Activated gamma-delta T cell treated with Interleukin-2 at 50 U/mL for 16 hours (primary cell): ENCODE data around the gene STX8.
"Not testable (repeated sequence)": the region's sequence is repeated elsewhere in the genome, so short reads cannot be mapped to it uniquely, and the experiment has no call there.

ENCODE experiments used
- DNase-seq: peaks from one replicate; pipeline ENCODE4 v3.0.0-alpha.2; 2020

STX8 gene

DNA sequence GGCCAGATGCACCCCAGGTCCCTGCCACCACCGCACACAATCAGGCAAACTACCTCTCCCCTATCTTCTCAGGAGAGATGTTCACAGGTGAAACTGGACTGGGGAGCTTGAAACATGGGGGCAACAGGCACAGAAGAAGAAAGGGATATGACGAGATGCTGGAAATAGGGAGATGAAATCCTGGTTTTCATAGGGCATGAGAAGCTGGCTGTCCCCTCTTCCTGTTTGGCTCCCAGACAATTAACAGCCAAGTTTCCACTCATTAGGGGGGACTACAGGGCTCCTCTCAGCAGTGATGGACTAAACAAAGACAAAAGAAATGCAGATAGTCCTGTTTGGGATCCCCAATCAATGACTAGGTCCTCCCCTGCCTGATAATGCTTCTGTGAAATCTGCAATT, 288.3 kb downstream of the STX8 start:
- DNase-seq, result no peak

DNA sequence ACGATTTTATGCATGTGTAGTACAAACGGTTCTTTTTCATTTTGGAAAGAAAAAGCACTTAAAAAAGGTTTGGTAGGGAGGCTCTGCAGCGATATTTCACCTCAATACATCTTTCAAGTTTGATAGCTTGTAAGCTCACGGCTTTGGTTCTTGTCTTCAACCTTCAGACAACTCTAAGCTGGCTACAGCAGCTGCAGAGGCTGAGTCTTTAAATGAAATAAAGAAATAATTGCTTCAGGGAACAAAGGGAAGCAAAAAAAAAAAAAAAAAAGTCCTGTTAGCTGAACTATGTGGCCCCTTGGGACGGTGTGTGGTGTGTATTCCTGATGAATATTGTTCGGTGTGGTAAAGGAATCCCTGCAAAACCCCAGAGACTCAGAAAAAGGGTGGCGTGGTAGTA, 289.2 kb downstream of the STX8 start:
- no peak for DNase-seq

DNA sequence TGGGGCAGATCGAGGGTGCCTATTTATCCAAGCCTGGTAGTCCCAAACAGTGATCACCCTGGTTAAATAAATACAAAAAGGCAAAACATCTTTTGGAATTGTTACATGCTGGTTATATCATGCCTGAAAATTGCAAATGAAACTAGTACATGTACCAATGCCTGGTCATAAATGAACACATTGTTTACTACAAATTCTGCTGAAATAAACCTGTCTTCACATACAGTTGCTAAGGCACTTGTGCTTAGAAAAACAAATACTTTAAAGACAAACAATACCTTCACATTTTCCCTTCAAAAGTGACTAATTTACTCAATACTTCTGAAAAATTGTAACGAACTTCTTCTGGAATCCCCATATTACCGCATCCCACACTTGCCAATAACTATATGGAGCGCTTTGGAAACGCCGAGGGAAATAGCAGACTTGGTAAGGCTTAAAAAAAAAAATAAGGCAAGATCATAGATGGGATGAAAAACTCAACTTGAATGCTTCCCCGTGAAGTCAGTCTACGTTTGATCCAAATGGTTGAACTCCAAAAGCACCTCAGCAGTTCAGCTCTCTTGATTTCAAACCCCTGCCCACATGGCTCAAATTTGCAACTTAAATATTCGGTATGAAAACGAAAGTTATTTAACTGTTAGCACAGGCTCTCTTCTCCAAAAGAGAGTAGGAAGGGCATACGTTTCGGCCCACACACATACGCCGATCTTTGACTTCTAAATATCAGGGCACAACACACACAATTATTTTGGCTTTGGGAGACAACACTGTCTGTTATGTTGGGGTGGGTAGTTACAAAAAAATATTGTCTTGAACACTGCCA, 289.8 kb downstream of the STX8 start:
- no peak for DNase-seq

DNA sequence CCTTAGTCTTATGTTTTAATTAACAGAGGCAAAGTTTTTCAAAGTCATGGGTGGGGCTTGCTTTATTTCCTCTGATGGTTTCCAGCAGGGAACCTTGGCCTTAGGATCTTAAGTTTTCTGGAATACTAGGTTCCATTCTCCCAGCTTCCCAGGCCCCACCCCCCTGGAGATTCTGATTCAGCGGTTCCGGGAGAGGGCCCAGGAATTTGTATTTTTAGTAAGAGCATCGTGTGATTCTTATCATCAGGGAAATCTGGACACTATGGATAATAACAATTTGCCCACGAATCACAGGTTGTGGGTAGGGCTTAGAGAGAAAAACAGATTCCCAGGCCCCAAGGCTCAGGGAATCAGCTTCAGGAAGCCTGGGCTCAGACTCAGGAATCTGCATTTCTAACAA, 290.7 kb downstream of the STX8 start:
- DNase-seq, result no peak

DNA sequence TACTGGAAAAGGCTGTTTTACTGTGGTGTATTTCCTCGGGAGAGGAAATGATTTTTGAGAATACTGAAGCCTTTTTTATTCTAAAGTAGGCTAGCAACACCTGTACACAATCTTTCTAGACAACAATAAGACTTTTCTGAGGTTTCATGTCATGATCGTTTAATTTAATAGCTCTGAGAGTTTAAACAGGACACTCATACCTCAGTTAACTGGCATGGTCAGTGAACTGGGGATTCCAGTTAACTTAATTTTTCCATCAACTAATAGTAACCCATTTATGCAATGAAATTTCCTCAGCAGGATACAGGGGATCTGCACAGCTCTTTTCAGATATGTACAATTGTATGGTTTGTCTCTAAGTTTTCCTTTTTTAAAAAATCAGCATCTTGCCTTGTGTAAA, 291.7 kb downstream of the STX8 start:
- DNase-seq, result no peak

DNA sequence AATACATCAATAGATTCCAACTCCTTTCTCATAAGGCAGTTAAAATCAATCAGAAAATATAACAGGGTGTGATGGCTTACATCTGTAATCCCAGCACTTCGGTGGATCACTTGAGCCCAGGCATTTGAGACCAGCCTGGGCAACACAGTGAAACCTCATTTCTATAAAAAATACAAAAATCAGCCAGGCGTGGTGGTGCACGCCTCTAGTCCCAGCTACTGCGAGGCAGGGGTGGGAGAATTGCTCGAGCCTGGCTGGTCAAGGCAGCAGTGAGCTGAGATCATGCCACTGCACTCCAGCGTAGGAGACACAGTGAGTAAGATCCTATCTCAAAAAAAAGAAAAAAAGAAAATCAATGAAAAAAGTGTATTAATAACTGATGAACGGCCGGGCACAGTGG, 295.7 kb downstream of the STX8 start:
- no peak for DNase-seq

DNA sequence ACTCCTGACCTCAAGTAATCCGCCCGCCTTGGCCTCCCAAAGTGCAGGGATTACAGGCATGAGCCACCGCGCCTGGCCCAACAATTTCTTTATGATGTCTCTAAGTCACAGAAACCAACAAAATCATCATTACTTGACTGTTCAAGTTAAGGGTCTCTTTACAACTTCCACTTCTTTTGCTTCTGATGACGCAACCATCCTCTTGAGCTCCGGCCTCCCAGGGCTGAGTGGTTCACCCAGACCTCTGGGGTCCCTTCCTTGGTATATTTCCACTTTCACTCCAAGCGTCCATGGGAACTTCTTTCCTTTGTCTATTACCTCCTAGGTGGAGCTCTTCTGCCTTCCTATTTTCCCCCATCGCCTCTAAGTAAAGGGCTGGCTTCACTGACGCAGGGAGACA, 300.6 kb downstream of the STX8 start:
- no peak for DNase-seq

DNA sequence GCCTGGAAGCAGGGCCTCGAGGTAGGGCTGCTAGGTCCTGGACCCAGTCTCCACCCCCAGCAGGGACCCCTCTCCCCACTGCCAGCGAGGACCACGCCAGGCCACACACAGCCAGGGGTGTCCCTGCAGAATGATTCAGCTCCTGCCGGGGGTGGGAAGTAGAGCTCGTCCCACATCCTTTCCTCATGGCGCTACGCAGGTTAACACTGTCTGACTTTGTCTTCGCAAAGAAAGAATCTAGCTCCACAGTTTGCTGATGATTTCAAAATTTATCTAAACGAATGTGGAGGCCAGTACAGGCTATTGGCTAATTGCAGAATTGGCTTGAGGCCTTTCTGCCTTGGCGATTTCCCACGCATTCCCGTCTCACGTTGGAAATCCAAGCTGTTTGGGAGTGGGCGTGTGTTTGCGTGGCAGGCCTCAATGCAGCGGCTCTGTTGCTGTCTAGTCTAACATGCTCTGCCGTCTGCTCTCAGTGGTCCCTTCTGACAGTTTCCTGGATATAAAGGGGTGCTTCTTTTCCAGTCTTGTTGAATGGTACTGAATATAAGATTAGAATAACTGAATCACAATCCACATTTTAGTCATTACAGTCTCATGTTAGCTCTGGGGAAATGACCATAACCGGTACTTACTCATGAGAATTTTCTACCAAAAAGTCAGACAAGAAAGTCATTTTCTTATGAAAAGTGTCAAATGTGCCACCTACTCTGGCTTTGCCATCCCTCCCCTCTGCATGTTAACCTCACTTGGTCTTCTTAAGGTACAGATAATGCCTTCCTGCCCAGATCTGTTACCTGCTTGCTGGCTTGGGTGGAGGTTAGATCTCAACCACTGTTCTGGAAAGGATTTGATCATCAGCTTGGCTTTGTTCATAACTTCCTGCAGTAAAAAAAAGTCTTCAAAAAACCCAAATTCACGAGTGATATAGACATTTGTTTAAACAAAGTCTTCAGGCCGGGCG, 301.9 kb downstream of the STX8 start:
- DNase-seq, result no peak

DNA sequence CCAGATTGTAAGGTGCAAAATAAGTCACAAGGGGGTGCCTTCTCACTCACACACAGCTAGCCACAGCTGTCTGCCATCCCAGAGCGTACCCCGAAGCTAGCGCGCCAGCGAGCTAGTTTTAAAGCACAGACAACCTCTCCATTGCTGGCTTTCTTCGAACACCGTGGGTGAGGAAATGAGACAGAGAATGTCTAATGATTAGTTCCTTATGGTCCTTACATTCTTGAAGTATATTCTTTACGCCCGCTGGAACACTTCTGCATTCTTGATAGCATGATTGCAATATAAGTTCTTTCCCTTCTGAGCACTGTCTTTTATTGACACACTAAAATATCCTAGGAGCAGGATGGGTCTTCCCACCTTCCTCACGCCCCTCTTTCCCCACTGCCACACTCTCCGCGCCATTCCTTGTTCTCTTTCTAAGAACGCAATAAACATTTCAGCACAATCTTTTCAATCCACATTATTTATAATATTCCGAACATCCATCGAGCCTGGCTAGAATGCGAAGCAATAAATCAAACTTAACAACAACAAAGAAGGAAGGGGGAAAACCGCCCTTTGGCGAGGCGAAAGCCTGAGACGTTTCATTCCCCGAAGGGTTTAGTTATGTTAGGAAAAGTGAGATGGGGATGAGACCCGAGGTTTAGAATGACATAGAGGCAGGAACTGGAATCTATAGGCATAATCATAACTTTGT, 303.0 kb downstream of the STX8 start:
- DNase-seq, result no peak

DNA sequence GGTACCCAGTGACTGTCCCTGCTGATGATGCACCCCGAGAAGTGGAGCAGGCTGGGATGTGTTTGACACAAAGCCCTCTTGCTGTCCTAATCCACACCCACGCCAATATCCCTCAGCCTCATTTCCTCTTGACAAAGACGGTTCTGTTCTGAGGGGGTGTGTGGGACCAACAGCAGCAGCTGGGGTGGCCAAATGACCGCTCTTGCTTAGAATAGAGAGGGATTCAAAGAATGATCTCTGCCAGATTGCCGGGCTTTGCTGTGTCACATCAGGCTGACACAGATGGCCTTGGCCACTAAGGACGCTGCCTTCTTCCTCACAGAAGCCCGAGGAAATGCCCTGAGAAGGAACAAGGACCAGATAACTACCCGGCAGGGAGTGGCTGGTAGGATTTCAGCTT, 303.6 kb downstream of the STX8 start:
- no peak for DNase-seq

DNA sequence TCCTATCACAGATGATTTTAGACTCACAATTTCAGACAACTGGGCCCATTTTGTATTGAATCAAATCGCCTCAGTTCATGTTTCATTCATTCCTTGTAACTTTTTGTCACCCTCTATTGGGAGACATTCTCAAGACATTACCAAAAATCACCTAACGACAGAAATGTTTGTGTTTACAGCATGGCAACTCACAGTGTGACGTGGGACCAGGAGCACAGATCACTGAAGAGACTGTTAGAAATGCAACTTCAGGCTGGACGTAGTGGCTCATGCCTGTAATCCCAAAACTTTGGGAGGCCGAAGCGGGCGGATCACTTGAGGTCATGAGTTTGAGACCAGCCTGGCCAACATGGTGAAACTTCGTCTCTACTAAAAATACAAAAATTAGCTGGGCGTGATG, 304.7 kb downstream of the STX8 start:
- DNase-seq, result no peak

DNA sequence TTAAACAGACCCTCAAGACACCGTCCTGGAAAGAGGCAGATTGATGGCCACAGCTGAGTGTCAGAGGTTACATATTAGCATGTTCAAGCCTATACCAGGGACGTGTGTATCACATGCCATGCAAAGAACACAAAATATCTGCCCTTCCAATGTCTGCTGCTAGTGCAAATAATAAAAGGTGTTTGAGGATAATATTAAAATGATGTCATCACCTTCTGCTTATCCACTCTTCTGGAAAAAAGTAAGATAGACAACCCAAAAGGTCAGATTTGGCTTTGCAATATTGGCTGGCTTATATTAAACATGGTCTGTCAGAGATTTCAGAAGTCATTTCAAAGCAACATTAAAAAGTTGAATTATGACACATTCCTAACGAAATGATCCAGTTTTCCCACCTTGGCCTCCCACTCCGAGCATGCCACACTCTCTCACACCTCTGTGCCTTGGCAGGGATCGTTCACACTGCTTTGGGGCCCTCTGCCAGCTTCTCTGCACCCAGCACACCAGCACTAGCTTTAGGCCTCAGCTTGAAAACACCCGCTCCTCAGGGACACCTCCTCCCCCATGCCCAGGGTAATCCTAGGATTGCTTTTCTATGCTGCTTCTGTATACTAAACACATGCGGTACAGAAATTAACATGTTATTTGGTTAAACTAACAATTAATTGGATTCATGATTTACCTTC, 306.1 kb downstream of the STX8 start:
- DNase-seq, result no peak

DNA sequence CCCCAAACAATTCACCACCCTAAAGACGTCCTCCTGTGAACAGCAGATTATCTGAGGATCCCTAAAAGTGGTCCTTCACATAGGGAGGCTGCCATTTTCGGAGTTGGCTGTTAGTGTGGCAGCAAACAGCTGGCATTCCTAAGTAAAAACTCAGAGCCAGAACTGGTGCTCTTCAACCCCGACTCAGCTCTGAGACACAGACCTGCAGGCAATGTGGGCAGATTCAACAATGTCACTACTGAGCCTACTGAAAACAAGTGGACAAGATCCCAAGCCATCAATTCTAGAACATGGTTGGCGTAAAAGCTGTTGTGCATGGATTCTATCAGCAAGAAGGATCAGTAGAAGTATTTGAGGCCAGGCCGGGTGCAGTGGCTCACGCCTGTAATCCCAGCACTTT, 307.1 kb downstream of the STX8 start:
- DNase-seq, result no peak

DNA sequence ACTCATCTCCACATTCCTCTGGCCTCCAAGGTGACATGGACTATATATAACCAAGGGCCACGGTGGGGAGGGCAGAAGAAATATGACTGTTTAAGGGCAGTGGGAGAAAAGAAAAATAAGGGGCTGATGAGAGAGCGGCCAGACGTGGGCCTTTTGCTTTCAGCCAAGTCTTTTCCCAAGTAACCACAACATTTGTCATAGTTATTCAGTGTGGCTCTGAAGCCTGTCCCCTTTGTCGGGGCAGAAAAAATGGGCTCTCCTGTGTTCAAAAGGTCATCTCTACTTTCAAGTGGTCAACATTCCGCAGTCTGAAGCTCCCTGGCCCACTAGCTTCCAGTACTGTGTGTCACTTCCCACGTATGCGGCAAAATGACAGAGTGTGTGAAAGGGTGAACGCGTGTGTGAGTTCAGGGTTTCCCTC, 308.9 kb downstream of the STX8 start:
- DNase-seq, result no peak

DNA sequence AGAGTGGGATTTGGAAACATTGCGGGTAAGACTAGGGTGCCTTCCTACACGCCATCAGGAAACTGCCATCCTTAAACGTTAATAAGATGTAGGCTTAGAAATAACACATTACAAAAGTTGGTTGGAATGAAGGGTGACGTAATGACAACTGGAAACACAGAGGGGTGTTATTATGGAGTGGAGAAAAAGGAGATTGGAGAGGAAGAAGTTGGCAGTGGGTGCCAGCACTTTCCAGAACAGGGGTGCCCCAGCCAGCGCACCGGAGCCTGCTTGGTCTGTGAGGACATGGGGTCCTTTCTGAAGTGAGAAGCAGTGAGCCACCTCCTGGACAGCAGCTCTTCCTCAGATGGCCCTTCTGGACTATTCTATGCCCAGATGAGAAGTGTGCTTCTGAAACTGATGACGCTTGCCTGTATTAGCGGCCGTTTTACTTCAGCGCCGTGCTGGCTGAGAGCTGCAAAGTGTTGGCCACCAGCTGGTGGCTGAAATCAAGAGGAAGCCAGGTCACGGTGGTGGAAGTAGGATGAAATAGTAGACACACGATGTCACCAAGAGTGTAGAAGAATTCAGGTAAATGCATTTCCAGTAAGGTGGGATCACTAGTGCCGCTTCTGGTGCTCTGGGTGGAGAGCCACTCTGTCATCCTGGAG, 309.5 kb downstream of the STX8 start:
- DNase-seq, result no peak

DNA sequence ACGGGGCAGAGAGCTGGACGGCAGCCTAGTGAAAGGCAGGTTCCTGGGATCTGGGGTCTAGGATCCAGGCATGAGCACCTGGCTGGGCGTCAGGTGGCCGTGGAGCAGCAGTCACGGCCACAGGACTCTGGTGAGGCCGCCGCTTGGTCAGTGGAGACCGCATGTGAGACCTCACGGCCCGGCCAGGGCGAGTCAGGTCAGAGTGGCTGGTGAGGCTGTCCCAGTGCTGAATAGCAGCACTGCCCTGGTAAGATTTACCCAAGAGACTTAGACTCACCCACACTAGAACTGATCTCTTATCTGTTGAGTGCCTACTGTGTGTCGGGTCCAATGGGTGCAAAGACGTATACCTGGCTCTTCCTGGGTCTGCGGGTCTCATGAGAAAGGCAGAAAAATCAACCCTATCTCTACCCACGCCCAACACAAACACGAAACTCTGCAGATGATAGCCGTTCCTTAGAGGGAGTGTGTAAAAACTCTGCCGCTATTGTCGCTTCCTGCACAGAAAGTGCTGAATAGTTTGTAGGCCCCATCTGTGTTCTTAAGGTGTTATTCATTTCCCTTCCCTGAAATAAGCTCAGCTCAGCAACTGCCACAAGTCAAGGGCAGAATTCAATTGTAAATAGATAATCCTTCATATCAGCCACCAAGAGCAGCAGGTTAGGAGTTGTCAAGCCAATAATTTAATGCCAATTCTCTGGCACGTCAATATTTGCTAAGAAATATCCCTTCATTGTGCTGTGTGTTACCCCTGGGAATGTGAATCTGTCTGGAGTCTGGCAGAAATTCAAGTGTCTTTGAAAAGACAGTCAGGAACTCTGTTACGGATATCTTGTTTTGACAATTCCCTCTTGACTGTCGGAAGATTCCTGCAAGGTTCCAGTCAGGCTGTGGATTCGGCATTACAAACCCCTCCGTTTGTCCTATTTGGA, 314.3 kb downstream of the STX8 start:
- DNase-seq, result no peak

DNA sequence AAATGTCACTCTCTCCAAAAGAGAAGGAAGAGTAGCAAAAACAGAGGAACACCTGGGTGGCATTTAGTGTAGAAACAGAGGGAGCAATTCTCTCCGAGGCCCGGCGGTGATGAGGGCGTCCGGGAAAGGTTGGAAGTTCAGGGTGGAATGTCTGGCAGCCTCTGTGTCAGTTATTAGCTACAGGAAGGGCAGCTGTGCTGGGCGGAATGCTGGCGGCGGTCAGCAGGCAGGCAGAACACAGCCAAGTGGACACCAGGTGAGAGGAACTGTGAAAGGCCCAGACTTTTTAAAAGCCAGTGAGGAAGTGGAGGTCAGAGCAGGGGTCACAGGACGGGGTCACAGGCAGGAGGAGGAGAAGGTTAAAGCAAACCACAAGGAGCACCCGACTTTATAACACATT, 316.2 kb downstream of the STX8 start:
- DNase-seq, result no peak

DNA sequence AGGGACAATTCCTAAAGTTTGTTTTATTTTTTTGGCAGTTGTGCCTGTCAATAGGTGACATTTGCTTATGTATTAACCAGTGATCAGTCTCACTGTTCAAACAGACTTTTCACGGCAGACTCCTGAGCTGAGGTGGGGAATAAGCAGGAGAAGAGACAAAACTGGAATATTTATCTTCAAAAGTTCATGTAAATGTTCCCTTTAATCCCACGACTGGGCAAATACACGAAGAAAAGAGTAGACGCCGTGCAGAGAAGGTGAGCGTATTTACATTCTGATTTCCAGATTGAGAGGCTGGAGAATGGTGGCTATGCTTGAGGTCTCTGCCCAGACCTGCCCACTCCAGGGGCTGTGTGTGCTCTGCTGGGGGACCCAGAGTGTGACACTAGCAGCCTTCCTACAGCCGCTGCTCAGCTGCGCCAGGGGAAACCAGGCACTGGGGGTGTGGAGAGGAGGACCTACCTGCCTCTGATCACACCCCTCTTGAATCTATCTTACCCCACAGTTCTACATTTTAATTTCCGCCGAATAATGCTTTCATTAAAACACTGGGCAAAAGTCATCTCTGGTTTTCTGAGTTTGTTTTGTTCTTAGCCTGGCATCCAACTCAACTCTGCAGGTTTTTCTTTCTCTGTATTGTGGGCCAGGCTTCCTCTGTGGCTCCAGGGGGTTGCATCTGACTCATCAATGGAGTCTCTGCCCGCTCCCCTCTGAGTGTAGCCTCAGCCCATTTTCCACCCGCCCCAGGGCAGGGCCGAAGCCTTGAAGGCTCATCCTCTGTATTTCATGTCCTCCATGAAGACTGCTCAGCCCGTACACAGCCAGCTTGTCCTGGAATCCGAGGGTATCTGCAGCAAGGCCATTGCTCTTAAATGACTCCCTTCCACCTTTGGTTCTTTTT, 317.3 kb downstream of the STX8 start:
- DNase-seq, result no peak

DNA sequence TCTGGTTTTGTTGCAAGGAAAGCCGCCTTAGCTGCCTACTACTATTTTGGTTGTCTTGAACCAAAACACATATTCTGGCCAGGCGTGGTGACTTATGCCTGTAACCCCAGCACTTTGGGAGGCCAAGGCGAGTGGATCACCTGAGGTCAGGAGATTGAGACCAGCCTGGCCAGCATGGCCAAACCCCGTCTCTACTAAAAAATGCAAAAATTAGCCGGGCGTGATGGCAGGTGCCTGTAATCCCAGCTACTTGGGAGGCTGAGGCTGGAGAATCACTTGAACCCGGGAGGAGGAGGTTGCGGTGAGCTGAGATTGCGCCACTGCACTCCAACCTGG, 318.0 kb downstream of the STX8 start:
- DNase-seq, result not testable (repeated sequence)
